ENCODE measurements around the gene RSL1D1. TPM values are rescaled to one million over a fixed set of nuclear protein-coding genes. Genes with fewer than 3 reads are reported as not detected.

Gene RSL1D1
- total and polyA plus RNA-seq, 10 of the 15 experiments (the other 5 are each of a cell fraction or from before 2014, with no cell fraction given), result 106 to 535 (median 304) TPM

DNA sequence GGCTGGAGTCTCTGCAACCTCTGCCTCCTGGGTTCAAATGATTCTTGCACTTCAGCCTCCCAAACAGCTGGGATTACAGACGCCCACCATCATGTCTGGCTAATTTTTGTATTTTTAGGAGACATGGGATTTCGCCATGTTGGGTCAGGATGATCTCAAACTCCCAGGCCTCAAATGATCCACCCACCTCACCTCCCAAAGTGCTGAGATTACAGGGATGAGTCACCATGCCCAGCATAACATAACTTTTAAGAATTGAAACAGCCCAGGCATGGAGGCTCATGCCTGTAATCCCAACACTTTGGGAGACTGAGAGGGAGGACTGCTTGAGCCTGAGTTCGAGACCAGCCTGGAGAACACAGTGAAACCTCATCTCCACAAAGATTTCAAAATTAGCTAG lies 2.5 kb downstream of the RSL1D1 start:
- POLR2A ChIA-PET, result interaction anchor here (1.0 to 1.2 kb wide), 2 partner anchors 8 to 20 kb away, joined by 3 to 4 read pairs; no protein-coding TSS in a partner anchor
- Histone ChIP-seq H3K4me3 (peak overlapping the region; percentile 46; the same call in 1 of the 2 replicates), H2AFZ (ENCODE audit: control insufficient read depth, low read depth, low read length) (no peak overlapping the region), H3K27me3 (replicated peaks in 1 of 2; ENCODE audit: control insufficient read depth in 2 of 2, insufficient read depth in 2 of 2, low read length in 1 of 2) (no peaks in the 10 kb centered on the region), H3K4me2 (ENCODE audit: control insufficient read depth, insufficient read depth) (peak overlapping the region; percentile 40), H4K20me1 (ENCODE audit: control insufficient read depth, insufficient read depth) (no peaks in the 10 kb centered on the region), H3K9ac (ENCODE audit: control insufficient read depth, insufficient read depth, low read length) (no peak overlapping the region), H3K4me1 (ENCODE audit: control insufficient read depth, insufficient read depth, low read length) (no peaks in the 10 kb centered on the region; the same call in 1 of the 2 replicates), H3K36me3 (ENCODE audit: control insufficient read depth in 2 of 2, insufficient read depth in 2 of 2, low read length in 1 of 2) (peaks cover 17 to 42% of the 10 kb centered on the region in 2 experiments), H3K27ac (ENCODE audit: control insufficient read depth, insufficient read depth) (no peak overlapping the region), H3K79me2 (ENCODE audit: control insufficient read depth, insufficient read depth, low read length) (peaks cover 63% of the 10 kb centered on the region), H3K9me3 (replicated peaks; ENCODE audit: control insufficient read depth, insufficient read depth, low read length) (no peaks in the 10 kb centered on the region)
- ATAC-seq (no peak), DNase-seq (ENCODE audit: low read depth, low spot score) (no peak), FAIRE-seq (no peak)
- WGBS (ENCODE audit: insufficient coverage, insufficient replicate concordance, low lambda C conversion rate, missing lambda C conversion rate), result 83% methylated on average over 3 of the region's 3 CpGs
- in situ Hi-C loops (cut with MboI), result no loop called here
- no TSS peak for BruUV-seq (replicated peaks)
- CTCF ChIA-PET, result interaction anchor here (1.0 kb wide), 1 partner anchor 219 kb away, joined by 4 read pairs; no protein-coding TSS in a partner anchor
- TF ChIP-seq POLR2A (IDR thresholded peaks at IDR 0.05; ENCODE audit: low read depth, low read length) (no peak), DPF2 (IDR thresholded peaks at IDR 0.05) (no peak), RFX5 (IDR thresholded peaks at IDR 0.05; ENCODE audit: low read depth, low read length) (no peak), CBX3 (IDR thresholded peaks at IDR 0.05; ENCODE audit: borderline replicate concordance, low read depth) (no peak), JUND (IDR thresholded peaks at IDR 0.05; ENCODE audit: low read depth, low read length) (no peak), ATF7 (IDR thresholded peaks at IDR 0.05; ENCODE audit: low read depth) (no peak), POU2F2 (IDR thresholded peaks at IDR 0.05; ENCODE audit: borderline replicate concordance, low read depth, low read length) (no peak), NFYA (IDR thresholded peaks at IDR 0.05; ENCODE audit: borderline replicate concordance, low read depth, low read length) (no peak), KLF5 (IDR thresholded peaks at IDR 0.05; ENCODE audit: partially characterized antibody) (no peak), MTA3 (IDR thresholded peaks at IDR 0.05; ENCODE audit: borderline replicate concordance, low read length) (no peak), FOS (IDR thresholded peaks at IDR 0.05; ENCODE audit: borderline replicate concordance, extremely low read depth, insufficient read length) (no peak), TCF7 (IDR thresholded peaks at IDR 0.05; ENCODE audit: borderline replicate concordance) (no peak), SP1 (IDR thresholded peaks at IDR 0.05; ENCODE audit: low read depth, low read length) (no peak), ZSCAN29 (IDR thresholded peaks at IDR 0.05) (no peak), IRF4 (IDR thresholded peaks at IDR 0.05; ENCODE audit: low read depth, low read length) (no peak)
- TF ChIP-seq, protein P1, sequence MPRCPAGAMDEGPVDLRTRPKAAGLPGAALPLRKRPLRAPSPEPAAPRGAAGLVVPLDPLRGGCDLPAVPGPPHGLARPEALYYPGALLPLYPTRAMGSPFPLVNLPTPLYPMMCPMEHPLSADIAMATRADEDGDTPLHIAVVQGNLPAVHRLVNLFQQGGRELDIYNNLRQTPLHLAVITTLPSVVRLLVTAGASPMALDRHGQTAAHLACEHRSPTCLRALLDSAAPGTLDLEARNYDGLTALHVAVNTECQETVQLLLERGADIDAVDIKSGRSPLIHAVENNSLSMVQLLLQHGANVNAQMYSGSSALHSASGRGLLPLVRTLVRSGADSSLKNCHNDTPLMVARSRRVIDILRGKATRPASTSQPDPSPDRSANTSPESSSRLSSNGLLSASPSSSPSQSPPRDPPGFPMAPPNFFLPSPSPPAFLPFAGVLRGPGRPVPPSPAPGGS (IDR thresholded peaks at IDR 0.05; ENCODE audit: borderline replicate concordance, insufficient read depth, low read depth, low read length, poor library complexity, severe bottlenecking), result no peak
- RAD21 ChIA-PET (ENCODE audit: unreplicated experiment), result no interaction called here
- SMC1A ChIA-PET (ENCODE audit: uncharacterized antibody, unreplicated experiment), result interaction anchor here (0.7 to 2.5 kb wide), 3 partner anchors 8 to 58 kb away, joined by 3 to 7 read pairs (median 4); partner anchors contain the start of gene ZC3H7A
- intact Hi-C loops (cut with micrococcal nuclease; ENCODE audit: unreplicated experiment), result no loop called here

All from GM12878 (cell line).